B cell (primary cell): Measurements from ENCODE around the gene MRPL33. TPM values are rescaled to one million over a fixed set of nuclear protein-coding genes. Genes with fewer than 3 reads are reported as not detected.

Experiments used
- ATAC-seq: fragments of 200-7000 bp; cut with Tn5 transposase; one replicate; pipeline ENCODE4 v1.10.0; 2021; ENCODE audit warnings: low read depth, mild to moderate bottlenecking, moderate number of reproducible peaks, moderate library complexity
- CTCF ChIA-PET: fragments of 350-600 bp; sonication (Branson Sonifier 250); formaldehyde crosslinking; loops from one replicate; lab custom pipeline; 2021; ENCODE audit warnings: antibody characterized with exemption, inconsistent platforms; lab: Charles Lee
- POLR2A ChIA-PET: fragments of 350-600 bp; sonication (Branson Sonifier 250); formaldehyde crosslinking; loops from one replicate; lab custom pipeline; 2021; ENCODE audit warnings: antibody characterized with exemption; lab: Charles Lee
- DNase-seq: peaks from one replicate; pipeline ENCODE4 v3.0.0; 2013
- H2AFZ ChIP-seq: 2 replicates; pipeline ENCODE4 v1.6.1; 2012; ENCODE audit warnings: mild to moderate bottlenecking, low read depth, low read length; ENCODE audit not compliant: insufficient read depth, poor library complexity, severe bottlenecking
- H3K27ac ChIP-seq, 2 donors: 1 replicate in 1 of 2; 2 replicates in 1 of 2; pipeline ENCODE4 v1.5.1; 2012 to 2013; ENCODE audit warnings: low read length in 2 of 2, mild to moderate bottlenecking in 2 of 2, moderate library complexity in 1 of 2
- H3K27me3 ChIP-seq, 4 experiments: fragments of 200-600 bp in 1 of 4; sonication (generic) in 1 of 4; replicated peaks in 1 of 4; 1 replicate in 2 of 4; 2 replicates in 2 of 4; pipeline versions ENCODE4 v1.6.1 to v1.7.0; 2013 to 2016; ENCODE audit warnings: low read length in 3 of 4, mild to moderate bottlenecking in 2 of 4, mixed read lengths in 1 of 4, moderate library complexity in 1 of 4; ENCODE audit not compliant: insufficient read depth in 4 of 4, control insufficient read depth in 3 of 4; ENCODE audit errors: control extremely low read depth in 1 of 4
- H3K36me3 ChIP-seq, 2 experiments: replicated peaks in 1 of 2; 1 replicate in 1 of 2; 2 replicates in 1 of 2; pipeline versions ENCODE4 v1.6.1 to v1.7.1; 2013; ENCODE audit warnings: low read length in 1 of 2; ENCODE audit not compliant: insufficient read depth in 2 of 2, control insufficient read depth in 1 of 2; ENCODE audit errors: control extremely low read depth in 1 of 2, extremely low read depth in 1 of 2
- H3K4me1 ChIP-seq, 2 donors: fragments of 200-600 bp in 1 of 2; sonication (generic) in 1 of 2; 1 replicate in 1 of 2; 2 replicates in 1 of 2; pipeline versions ENCODE4 v1.5.1 to v1.6.1; 2013 to 2017; ENCODE audit warnings: low read length in 2 of 2; ENCODE audit not compliant: control insufficient read depth in 2 of 2, insufficient read depth in 2 of 2
- H3K4me2 ChIP-seq: replicated peaks from 2 replicates; pipeline ENCODE3; 2012; ENCODE audit warnings: mild to moderate bottlenecking, low read depth, low read length; ENCODE audit not compliant: poor library complexity, severe bottlenecking
- H3K4me3 ChIP-seq, 5 experiments: fragments of 200-600 bp in 1 of 5; sonication (generic) in 1 of 5; 1 replicate in 3 of 5; 2 replicates in 2 of 5; pipeline versions ENCODE4 v1.5.1 to v1.7.0; 2011 to 2016; ENCODE audit warnings: low read length in 4 of 5, mild to moderate bottlenecking in 4 of 5, low read depth in 2 of 5, control low read depth in 1 of 5, moderate library complexity in 1 of 5; ENCODE audit not compliant: insufficient read depth in 1 of 5; ENCODE audit errors: control extremely low read depth in 1 of 5, extremely low read depth in 1 of 5
- H3K79me2 ChIP-seq: fragments of 200-600 bp; sonication (generic); one replicate; pipeline ENCODE4 v1.6.0; 2016; ENCODE audit warnings: low read length; ENCODE audit not compliant: control insufficient read depth, insufficient read depth
- H3K9ac ChIP-seq: fragments of 200-600 bp; sonication (generic); 2 replicates; pipeline ENCODE4 v1.6.1; 2017; ENCODE audit warnings: mild to moderate bottlenecking, low read length, moderate library complexity
- H3K9me3 ChIP-seq, 3 donors: one replicate each; pipeline versions ENCODE4 v1.6.1 to v1.7.1; 2013; ENCODE audit warnings: low read length in 2 of 3; ENCODE audit not compliant: control insufficient read depth in 2 of 3, insufficient read depth in 1 of 3; ENCODE audit errors: control extremely low read depth in 1 of 3
- H4K20me1 ChIP-seq: 2 replicates; pipeline ENCODE4 v1.6.0; 2012; ENCODE audit warnings: mild to moderate bottlenecking, low read length; ENCODE audit not compliant: insufficient read depth, control insufficient read depth, poor library complexity, severe bottlenecking
- H3K27ac Mint-ChIP-seq: one replicate; pipeline ENCODE4 v1.8.0; 2021; ENCODE audit warnings: mixed read lengths
- H3K27me3 Mint-ChIP-seq: one replicate; pipeline ENCODE4 v1.8.0; 2021; ENCODE audit warnings: mixed read lengths
- H3K4me1 Mint-ChIP-seq: one replicate; pipeline ENCODE4 v1.8.0; 2021; ENCODE audit warnings: mixed read lengths
- H3K4me3 Mint-ChIP-seq: one replicate; pipeline ENCODE4 v1.8.0; 2021; ENCODE audit warnings: mixed read lengths
- H3K9me3 Mint-ChIP-seq: one replicate; pipeline ENCODE4 v1.8.0; 2022; ENCODE audit warnings: mixed read lengths; ENCODE audit not compliant: insufficient read depth
- EZH2 ChIP-seq: IDR thresholded peaks from 2 replicates; pipeline ENCODE4 v1.6.1; 2012; ENCODE audit warnings: borderline replicate concordance, low read depth, mild to moderate bottlenecking, moderate library complexity, low read length; ENCODE audit not compliant: insufficient read depth, poor library complexity, severe bottlenecking
- WGBS: methylation state at CpG from one replicate; pipeline ENCODE4 v1.1.5; 2013; ENCODE audit warnings: missing lambda C conversion rate; ENCODE audit not compliant: insufficient coverage; 5-methylcytosine and 5-hydroxymethylcytosine counted together
- intact Hi-C: fragments of 100-400 bp; cut with micrococcal nuclease; formaldehyde crosslinking; loops from one replicate; pipeline ENCODE4 v1.10.0; 2022
- polyA plus RNA-seq: library from polyadenylated mRNA; depleted of rRNA; stranded (reverse); fragments of >200 nt; gene quantifications from 2 replicates; pipeline ENCODE4 v1.2.3, GENCODE V29; 2012
- total RNA-seq, 2 donors: library from RNA; stranded (reverse); fragments of 120-200 nt in 1 of 2; gene quantifications; 1 replicate in 1 of 2; 2 replicates in 1 of 2; pipeline versions ENCODE4 v1.2.3 to v1.2.4, GENCODE V29; 2013 to 2022
- TF ChIP-seq, protein P1 (sequence below): fragments of 200-600 bp; IDR thresholded peaks from one replicate; pipeline ENCODE4 v1.8.0; 2022; ENCODE audit warnings: antibody characterized with exemption, mild to moderate bottlenecking

Gene MRPL33
- total and polyA plus RNA-seq, 2 donors (not counting 1 experiment from before 2014, with no cell fraction given) = 14.4 to 26.5 TPM

- peaks cover 0 to 3% (median 0%) of the 10 kb centered on the region in 3 donors for H3K9me3 ChIP-seq
- H3K4me2 ChIP-seq = no peak overlapping the region
- no peak overlapping the region for H3K9ac ChIP-seq
- no peak overlapping the region for H3K27ac ChIP-seq
- no peaks in the 10 kb centered on the region for H3K79me2 ChIP-seq
- DNase-seq = no peak
- no peaks in the 10 kb centered on the region for H4K20me1 ChIP-seq
- Mint-ChIP-seq H3K9me3 (no peaks in the 10 kb centered on the region), H3K27me3 (peaks cover 4% of the 10 kb centered on the region), H3K27ac (no peak overlapping the region), H3K4me3 (no peak overlapping the region), H3K4me1 (peaks cover 2% of the 10 kb centered on the region)
- no peak for ATAC-seq
- no peaks in the 10 kb centered on the region for H3K36me3 ChIP-seq
- ChIA-PET CTCF (no interaction called here), POLR2A (no interaction called here)
- H2AFZ ChIP-seq = no peak overlapping the region
- intact Hi-C loops = no loop called here
- H3K4me1 ChIP-seq = no peaks in the 10 kb centered on the region
- H3K27me3 ChIP-seq = no peaks in the 10 kb centered on the region
- no peak for TF ChIP-seq EZH2
- TF ChIP-seq, protein P1, sequence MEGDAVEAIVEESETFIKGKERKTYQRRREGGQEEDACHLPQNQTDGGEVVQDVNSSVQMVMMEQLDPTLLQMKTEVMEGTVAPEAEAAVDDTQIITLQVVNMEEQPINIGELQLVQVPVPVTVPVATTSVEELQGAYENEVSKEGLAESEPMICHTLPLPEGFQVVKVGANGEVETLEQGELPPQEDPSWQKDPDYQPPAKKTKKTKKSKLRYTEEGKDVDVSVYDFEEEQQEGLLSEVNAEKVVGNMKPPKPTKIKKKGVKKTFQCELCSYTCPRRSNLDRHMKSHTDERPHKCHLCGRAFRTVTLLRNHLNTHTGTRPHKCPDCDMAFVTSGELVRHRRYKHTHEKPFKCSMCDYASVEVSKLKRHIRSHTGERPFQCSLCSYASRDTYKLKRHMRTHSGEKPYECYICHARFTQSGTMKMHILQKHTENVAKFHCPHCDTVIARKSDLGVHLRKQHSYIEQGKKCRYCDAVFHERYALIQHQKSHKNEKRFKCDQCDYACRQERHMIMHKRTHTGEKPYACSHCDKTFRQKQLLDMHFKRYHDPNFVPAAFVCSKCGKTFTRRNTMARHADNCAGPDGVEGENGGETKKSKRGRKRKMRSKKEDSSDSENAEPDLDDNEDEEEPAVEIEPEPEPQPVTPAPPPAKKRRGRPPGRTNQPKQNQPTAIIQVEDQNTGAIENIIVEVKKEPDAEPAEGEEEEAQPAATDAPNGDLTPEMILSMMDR = no peak
- WGBS = no CpG with 5 or more reads among the region's 4 CpGs
- no peak overlapping the region for H3K4me3 ChIP-seq
Measured at GRCh38 chr2:27729198-27729597, 42.3 kb upstream of the MRPL33 start.

- POLR2A ChIA-PET = no interaction called here
- CTCF ChIA-PET = no interaction called here
- Mint-ChIP-seq H3K4me3 (no peak overlapping the region), H3K4me1 (peaks cover 2% of the 10 kb centered on the region), H3K27me3 (peaks cover 7% of the 10 kb centered on the region), H3K9me3 (no peaks in the 10 kb centered on the region), H3K27ac (no peak overlapping the region)
- no peak for TF ChIP-seq EZH2
- TF ChIP-seq, protein P1 = no peak
- Histone ChIP-seq H3K4me1 (no peaks in the 10 kb centered on the region), H3K9ac (no peak overlapping the region), H3K4me3 (no peak overlapping the region), H3K36me3 (no peaks in the 10 kb centered on the region), H2AFZ (no peak overlapping the region), H3K4me2 (no peak overlapping the region), H3K9me3 (peaks cover 0 to 3% (median 0%) of the 10 kb centered on the region in 3 donors), H3K27ac (no peak overlapping the region), H3K79me2 (no peaks in the 10 kb centered on the region), H3K27me3 (no peaks in the 10 kb centered on the region), H4K20me1 (no peaks in the 10 kb centered on the region)
- WGBS = 100% methylated on average over 4 of the region's 4 CpGs
- ATAC-seq (no peak), DNase-seq (no peak)
- intact Hi-C loops = no loop called here
Measured at GRCh38 chr2:27729614-27730013, 41.9 kb upstream of the MRPL33 start.
